Activated naive CD4-positive, alpha-beta T cell treated with Interleukin-2 at 50 U/mL for 16 hours (primary cell): ENCODE measurements around the gene KCNMA1.
"Not testable (repeated sequence)": the region's sequence is repeated elsewhere in the genome, so short reads cannot be mapped to it uniquely, and the experiment has no call there.

ENCODE experiments used
- DNase-seq: peaks from one replicate; pipeline ENCODE4 v3.0.0-alpha.2; 2020

Gene KCNMA1

DNA sequence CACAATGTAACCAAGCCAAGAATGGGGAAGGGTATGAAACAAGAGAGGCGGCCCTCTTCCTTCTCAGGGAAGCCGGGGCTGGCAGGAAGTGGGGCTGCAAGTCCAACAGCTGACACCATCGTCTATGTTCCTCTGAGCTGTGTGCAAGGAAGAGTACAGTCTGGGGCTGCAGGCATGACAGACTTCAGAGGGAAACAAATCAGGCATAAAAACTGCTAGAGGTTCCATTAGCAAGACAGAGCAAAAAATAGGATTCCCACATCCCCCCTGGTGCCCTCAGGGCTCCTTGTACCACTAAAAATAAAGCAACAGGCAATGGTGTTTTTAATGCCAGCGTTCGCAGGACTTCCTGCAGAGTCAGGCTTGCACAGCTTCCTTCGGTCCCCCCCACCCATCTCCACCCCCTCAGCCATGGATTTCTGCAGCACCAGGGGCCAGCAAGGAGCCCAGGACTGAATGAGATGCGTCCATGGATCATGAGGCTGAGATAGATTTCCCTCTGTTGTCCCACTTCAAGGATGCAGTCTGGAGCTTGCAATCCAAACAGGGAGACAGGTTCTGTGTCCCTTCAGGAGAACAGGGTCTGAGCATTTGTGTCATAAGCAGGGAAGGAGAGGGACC, 34.6 kb downstream of the KCNMA1 start:
- DNase-seq: no peak

DNA sequence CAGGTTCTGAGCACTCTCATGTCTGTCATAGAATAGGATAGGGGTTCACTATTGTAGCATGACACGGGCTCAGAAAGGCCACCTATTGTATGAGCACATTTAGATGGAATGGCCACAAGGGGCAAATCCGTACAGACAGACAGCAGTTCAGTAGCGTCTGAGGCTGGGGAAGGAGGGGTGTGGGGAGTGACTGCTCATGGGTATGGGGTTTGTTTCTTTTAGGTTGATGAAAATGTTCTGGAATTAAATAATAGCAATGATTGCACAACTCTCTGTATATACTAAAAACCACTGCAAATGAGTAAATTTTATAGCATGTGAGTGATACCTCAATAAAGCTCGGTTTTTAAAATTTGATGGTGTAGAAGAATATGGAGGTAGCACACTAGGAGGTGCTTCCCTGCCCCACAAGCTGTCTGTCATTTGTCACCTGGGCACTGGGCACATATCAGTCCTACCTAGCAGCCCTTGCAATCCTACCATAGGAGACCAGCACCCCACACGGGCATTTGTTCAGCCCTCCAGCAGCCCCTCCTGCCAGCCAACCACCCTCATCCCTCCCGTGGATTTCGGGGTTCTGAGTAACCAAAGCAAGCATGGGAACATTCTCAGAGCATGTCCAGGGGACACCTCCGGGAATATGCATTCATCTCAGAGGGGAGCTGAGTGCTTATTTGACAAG, 35.2 kb downstream of the KCNMA1 start:
- DNase-seq: no peak

DNA sequence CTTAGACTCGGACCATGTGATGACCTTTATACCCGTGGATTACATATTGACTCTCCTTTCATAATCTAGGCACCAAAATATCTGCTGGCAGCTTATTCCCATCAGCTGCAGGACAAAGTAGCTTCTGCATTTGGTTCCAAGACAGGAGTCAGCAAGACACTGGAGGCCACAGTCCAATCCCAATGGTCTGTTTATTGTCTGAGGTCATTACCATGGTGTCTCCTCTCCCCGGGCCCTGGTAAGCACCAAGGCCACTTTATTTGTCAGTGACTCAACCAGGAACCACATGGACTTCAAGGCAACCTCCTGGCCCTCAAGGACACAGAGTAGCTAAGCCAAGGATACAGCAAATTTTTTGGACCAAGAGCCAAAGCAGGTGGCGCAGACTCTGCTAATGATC, 36.1 kb downstream of the KCNMA1 start:
- no peak for DNase-seq

DNA sequence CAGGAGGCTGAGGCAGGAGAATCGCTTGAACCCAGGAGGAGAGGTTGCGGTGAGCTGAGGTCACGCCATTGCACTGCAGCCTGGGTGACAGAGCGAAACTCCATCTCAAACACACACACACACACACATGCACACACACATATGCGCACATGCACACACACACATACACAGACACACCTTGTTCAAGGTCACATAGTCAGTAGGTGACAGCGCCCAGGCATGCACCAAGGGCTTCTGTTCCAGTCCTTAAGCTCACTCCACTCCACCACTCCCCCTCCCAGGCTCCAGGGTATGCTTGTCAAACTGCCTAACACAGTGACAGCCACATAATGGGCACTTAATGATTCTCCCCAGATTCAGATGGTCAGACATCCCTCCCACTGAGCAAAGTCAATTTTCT, 37.0 kb downstream of the KCNMA1 start:
- DNase-seq: no peak

DNA sequence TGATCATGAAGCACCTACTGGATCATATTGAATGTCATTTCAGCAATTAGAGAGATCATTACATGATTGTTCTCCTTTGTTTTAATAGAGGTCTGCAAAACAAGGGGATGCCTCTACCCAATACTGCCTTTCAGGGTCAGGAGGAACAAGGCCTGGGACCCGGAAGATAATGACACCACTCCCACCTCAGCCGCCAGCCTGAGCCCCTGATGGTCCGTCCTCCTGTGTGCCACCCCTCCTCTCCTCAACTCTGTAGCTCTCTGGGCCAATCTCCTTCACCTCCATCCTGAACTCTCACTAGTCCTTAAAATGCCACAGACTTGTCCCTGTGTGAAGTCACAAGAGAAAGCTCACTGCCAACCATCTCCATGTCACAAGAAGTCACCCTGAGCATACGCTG, 38.0 kb downstream of the KCNMA1 start:
- no peak for DNase-seq

DNA sequence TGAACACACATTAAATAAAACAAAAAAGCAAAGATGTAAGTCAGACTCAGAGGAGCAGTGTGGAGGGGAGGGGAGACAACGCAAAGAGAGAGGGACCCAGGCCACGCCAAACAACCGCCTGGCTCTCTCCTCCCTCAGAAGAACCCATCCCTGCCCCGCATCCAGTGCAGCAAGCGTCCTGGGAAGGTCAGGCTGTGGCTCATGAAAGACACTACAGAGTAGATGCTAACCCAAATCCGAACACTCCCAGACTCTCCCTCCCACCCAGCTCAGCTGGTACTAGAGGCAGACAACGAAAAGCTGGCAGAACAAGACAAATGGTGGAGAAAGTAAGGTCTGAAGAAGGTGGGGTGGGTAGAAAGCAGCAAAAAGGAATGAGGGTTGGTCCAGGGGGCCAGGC, 39.0 kb downstream of the KCNMA1 start:
- DNase-seq: no peak

DNA sequence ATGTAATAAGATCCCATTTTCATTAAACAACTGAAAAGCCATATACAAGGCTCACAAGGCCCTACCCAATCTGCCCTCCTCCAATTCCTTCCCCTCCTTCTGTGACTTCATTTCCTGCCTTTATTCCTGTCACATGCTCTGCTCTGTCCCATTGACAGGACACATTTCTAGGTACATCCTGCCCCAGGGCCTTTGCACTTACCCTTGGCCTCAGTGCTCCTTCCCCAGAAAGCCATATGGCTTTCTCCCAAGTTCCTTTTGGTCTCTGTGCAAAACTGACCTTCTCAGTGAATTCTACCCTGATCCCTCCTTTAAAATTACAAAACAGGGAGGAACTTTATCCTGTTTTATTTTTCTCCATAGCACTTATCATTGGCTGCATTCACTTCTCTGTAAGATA, 40.0 kb downstream of the KCNMA1 start:
- DNase-seq: no peak

DNA sequence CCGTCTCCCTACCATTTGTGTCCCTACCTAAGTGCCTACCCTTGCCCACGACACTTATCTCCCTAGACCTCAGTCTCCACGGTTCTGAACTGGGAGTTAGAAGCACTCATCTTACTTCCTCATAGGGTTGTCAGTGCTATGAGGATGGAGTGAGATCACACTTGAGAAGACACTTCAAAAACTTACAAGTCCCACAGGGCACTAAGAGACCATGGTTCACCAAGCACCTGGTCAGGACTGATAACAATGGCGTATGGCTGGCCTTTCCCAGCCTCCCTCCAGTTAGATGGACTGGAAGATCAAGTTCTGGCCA, 43.2 kb downstream of the KCNMA1 start:
- no peak for DNase-seq

DNA sequence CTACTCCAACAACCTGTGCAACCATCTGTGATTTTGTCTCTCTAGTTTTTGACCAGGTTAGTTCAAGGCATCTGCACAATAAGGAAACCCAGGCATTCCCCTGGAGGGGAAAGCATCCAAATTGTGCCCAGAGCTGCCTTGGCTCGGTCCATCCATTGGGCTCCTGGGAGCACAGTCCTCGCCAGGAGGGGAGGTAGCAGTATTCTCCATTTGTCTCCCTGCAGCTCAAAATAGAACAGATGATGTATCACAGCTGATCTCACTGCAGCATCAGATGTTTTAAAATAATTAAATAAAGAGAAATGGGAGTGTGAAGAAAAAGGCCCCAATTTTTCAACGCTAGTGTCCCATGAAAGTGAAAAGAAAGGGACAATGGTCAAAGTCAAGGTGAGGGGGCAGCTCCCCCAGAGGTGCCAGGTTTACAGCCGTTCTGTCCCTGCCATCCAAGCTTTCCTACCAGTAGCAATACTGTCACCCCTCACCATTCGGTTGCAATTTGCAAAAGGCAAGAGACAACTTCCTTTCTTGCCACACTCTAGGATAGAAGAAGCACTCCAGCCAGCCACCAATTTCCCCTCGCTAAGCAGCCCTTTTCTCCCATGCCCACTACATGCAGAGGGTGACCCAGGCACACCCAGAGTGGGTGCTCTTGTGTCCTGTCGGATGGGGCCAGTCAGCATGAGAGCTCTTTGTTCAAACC, 43.7 kb downstream of the KCNMA1 start:
- DNase-seq: no peak

DNA sequence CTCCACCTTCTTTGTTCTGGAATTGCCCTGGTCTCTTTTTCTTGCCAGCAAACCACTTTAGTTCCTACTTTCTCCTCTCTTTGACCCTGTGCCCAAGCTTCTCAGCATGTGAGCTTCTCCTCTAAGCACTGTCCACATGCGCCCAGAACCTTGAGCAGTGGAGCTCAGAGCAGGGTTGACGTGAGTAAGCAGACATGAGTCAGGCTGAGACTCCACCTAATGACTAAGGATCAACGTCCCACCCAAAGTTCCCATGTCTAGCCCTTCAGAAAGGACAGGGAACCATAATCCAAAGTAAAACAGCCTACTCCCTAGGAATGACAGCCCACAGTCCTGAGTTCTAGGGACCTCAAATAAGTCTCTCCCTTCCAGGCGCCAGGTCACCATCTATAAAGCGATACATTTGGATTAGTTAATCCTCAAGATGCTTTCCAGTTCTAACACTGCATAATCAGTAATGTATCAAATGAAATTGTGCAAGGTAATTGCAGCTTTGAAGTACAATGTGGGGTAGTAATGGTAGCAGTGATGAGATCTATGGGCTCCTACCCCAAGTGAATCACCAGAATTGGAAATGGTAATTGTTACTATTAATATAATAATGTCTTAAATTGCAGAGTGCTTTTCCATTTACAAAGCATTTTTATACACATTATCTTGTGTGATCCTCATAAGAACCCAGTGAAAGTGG, 44.5 kb downstream of the KCNMA1 start:
- DNase-seq: no peak

DNA sequence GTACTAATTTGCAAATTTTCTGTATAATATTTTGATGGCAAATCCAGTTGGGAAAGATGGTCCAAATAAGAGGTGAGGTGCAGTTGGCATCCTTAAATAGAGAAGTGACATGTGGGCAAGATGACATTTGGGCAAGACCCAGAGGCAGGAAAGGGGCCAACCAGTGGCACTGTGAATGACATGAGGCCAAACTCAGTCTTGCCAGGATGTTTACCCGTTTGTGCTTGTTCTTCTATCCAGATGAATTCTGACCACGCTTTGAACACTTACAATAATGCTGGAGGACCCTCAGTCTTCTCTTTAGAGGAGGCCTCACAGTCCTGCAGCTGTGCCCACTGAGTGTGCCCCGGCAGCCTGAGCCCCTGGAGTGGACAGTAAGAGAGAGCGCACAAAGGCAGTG, 45.1 kb downstream of the KCNMA1 start:
- DNase-seq: no peak

DNA sequence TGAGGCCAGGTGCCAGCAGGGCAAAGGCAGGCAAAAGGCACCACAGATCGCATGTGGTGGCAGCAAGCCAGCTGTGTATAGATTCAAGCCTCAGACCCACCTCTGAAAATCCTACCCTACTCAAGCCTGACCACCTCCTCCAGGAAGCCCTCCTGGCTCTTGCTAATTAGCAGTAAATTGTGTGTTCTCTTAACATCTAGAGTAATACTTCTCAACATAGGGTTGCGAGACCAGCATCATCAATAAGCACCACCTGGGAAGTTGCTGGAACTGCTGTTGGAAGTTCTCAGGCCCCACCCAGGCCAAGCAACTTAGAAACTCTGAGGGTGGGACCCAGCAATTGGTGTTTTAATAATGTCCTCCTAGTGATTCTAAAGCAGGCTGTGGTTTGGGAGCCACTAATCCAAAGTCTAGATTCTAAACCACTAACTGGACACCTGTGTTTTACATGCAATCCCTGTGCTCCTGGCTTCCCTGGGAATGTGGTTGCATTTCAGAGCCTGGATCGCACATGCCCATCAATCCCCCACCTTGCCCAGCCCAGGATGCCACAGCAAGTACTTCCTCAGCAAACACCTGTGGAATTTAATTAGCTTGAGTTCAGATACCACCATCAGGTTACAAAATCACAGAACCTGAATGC, 46.2 kb downstream of the KCNMA1 start:
- no peak for DNase-seq

DNA sequence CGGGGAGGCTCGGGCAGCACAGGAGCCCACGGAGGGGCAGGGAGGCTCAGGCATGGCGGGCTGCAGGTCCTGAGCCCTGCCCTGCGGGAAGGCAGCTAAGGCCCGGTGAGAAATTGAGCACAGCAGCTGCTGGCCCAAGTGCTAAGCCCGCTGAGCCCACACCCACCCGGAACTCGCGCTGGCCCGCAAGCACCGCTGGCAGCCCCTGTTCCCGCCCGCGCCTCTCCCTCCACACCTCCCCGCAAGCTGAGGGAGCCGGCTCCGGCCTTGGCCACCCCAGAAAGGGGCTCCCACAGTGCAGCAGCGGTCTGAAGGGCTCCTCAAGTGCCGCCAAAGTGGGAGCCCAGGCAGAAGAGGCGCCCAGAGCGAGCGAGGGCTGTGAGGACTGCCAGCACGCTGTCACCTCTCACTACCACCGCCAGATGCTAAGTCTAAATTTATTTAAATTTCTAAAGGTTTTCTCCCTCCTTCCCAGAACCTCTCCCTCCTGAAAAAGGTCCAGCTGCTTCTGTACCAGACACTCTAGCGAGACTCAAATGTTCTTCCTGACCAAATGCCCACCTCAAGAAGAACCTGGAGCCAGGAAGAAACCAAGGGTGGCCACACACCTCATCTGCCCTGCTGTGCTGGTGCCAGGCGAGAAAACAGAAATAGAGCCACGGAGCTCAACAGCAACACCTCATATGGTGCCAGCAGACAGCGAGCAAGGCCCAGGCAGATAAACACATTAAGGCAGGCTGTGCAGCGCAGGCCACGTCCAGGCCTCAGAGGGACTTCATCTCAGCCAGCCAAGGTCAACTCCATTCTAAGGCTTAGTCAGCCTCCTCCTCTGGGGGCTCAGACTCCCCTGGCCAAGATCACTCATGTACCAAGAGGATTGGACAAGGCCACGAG, 47.0 kb downstream of the KCNMA1 start:
- DNase-seq: no peak

DNA sequence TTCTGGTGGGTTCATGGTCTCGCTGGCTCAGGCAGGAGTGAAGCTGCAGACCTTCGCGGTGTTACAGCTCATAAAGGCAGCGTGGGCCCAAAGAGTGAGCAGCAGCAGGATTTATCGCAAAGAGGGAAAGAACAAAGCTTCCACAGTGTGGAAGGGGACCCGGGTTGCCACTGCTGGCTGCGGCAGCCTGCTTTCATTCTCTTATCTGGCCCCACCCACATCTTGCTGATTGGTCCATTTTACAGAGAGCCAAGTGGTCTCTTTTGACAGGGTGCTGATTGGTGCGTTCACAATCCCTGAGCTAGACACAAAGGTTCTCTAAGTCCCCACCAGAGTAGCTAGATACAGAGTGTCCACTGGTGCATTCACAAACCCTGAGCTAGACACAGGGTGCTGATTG, 47.9 kb downstream of the KCNMA1 start:
- not testable (repeated sequence) for DNase-seq

DNA sequence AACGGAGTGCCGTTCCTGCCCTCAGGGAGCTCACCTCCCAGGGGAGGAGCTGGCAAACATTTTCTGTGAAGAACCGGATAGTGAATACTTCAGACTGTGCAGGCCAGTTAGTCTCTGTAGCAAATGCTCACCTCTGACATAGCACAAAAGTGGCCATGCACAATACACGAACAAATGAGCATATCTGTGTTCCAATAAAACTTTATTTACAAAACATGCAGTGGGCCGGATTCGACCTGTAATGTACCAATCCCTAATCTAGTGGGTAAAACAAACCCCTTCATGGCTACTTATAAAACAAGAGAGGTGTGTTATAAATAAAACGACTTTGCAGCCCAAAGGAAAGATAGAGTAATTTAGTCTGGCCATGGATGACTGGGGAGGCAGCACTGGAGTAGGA, 48.7 kb downstream of the KCNMA1 start:
- DNase-seq: no peak

DNA sequence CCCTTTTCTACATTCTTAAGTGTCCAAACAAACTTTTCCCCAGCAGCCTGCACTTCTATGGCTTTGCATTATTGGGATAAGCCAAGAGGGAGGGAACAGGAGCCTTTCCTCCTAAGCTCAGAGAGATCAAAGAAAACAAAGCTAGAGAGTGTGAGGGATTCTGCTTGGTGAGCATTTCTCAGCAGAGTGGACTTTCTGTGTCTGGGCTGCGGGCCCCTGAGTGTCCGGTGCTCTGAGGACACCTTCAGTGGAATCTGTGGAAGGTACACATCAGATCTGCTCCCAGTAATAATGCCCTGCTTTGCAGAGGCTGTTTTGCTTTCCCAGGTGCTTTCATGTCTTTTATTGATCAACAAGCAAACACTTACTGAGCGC, 50.2 kb downstream of the KCNMA1 start:
- no peak for DNase-seq

DNA sequence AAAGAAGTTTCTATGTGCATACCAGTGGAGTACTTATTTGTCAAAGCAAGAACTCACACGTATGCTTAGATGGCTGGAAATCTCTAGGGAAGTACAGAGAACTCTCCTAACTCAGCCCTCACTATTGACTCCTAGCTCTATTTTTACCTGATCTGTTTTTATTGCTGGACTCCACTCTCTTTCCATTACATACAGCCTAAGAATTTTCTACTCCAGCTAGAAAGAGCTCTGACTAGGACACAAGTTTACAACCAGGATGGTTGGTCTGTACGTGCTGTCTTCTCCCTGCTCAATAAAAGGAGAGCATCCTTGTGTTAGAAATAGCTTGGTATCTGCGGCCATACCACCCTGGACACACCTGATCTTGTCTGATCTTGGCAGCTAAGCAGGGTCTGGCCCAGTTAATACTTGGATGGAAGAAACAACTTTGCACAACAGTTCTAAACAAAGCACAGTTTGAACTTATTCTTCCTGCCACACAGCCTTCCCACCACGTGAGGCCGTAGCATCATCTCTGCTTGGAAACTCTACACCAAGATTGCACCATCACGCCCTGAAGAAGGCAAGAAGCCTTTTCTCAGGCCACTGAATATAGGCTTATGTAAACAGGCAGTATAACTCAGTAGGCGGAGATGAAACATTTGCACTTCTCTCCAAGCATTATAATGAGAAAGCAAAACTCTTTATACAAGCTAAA, 50.7 kb downstream of the KCNMA1 start:
- DNase-seq: no peak

DNA sequence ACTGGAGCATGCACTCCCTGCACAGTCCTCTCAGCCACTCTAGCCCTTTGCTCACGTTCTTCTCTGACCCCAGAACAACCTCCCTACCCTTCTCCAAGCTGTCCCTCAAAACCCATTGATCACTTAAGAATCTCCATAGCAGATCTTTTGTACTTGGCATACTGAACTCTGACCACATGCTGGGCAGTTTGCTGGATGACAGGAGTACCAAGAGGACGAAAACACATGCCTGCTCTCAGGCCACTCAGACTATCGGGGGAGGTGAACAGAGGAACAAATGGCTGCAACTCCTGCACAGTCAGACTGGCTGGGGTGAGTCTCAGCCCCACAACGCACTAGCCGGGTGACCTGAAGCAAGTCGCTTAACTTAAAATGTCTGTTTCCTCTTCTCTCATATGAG, 52.7 kb downstream of the KCNMA1 start:
- no peak for DNase-seq

DNA sequence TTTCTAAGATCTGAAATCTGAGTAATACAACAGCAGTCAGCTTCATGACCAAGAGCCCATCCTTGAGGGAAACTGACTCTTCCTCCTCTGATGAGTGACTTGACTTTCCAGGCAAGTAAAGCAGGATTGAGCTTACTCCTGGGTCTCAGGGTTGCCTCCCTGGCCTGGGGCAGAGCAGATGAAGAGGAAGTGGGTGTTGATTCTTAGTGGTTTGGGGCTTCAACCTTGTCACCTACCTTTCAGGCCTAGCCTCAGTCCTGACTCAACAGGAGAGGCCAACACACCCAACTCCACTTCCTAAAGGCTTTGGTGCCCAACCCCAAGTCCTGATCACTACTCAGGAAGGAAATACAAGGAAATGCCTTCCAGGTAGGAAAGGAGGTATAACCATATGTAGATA, 54.1 kb downstream of the KCNMA1 start:
- no peak for DNase-seq

DNA sequence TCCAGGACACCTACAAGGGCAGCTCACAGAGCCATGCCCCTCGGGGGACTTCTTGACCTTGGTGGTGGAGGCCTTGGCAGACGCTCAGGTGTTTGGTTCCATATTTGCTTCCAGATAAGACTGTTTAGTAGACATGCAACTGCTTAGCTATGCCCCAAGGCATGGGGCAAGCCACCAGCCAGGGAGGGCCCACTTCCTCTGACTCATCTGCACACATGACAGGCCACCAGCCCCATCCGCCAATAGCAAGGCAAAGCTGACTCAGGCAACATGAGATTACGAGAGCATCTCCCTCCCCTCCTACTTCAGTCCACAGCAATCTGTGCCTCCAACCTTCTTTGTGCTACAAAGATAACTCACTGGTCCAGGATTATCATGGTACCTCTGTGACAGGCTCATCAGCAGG, 54.9 kb downstream of the KCNMA1 start:
- no peak for DNase-seq

DNA sequence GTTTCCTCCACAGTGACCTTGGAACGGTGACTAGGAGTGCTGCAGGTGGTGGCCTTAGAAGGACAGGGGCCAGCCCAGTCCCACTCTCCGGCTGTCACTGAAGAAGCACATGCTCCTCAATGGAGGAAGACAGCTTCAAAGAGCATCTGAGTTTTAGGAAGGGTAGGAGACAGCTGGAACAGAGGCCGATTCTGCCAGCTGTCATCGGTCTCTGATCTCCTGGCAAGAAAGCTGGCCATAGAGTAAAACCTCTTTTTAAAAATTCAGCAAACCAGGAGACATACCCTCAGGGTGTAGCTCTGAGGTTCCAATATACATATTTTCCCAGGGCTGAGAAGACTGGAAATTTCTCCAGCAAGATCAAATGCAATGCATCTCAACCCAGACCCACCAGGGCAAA, 55.9 kb downstream of the KCNMA1 start:
- DNase-seq: no peak

DNA sequence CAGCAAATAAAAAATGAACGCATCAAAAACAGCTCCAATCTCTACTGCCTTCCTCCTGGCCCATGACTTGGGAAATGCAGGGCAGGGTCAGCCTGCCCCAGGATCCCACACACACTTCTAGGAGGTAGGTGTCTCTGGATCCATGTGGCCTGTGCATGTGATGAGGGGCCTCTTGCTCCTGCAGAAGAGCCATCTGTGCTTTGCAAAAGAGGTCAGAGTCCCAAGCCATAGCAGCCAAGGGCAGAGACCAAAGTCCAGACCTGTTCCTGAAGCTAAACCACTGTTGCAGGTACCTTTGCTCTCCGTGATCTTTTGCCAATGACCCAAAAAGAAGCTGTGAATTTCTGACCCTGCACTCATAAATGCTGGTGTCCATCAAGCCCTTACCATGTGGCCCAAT, 57.1 kb downstream of the KCNMA1 start:
- no peak for DNase-seq
